Hematopoietic multipotent progenitor cell treated with erythropoietin and hydrocortisone succinate and interleukin-3 and kit ligand, for 15 days (in vitro differentiated cells): ENCODE measurements around the gene ANKRD10.

ENCODE experiments used
- DNase-seq: peaks from one replicate; pipeline ENCODE4 v3.0.0-alpha.2; 2015; ENCODE audit warnings: low spot score

Gene ANKRD10

DNA sequence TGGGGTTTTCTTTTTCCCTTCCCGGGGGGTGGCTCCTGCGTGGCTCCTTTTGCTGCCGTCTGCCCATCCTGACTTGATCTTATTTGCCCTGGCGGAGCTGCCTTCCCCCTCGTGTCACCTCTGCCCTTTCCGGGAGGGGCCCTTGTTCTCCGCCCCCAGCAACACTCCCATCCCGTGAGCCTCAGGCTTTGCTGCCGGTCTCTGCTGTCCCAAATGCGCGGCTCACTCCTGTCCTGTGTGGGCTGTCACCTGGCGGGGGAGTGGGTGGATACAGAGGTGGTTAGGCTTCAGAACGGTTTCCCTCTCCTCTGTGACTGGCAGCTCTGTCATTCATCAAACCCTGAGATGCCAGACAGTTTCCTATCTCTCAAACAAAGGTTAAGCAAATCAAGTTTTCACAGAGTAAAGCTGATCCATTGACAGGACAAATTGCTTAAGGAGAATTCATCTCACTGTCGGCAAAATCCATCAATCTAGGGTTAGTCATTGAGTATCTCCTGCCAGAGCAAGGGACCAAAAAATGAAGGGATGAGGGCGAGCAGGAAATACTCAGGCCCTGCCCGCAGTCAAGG is 84.0 kb downstream of the ANKRD10 start:
- no peak for DNase-seq

DNA sequence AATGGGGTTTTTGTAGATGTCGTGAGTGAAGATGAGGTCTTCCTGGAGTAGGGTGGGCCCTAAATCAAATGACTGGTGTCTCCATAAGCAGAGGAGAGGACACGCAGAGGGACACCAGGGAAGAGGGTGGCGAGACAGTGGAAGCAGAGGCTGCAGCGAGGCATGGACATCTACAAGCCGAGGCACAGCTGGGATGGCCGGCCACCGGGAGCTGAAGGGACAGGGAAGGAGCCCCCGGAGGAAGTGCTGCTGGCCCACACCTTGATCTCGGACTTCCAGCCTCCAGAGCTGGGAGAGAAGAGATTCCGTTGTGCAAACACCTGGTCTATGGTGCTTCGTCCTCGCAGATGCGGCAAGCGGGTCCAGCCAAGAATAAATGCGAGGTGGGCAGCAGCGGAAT is 84.5 kb downstream of the ANKRD10 start:
- DNase-seq, result no peak

DNA sequence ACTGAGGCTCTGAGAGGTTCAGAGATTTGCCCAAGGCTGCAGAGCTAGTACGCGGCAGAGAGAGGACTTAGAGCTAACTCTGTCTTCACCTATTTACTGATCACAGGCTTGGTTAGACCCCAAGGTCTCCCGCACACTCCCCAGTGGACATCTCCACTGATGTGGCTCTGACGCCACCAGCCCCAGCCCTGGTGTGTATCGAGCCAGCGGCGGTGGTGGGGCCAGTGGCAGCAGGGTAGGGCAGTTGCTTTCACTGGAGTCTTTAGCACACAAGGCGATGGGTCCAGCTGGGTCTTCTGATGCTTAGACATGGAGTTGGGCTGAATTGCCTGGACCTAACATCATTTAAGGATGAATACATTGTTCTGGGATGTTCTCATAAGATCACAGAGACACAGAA is 85.4 kb downstream of the ANKRD10 start:
- no peak for DNase-seq

DNA sequence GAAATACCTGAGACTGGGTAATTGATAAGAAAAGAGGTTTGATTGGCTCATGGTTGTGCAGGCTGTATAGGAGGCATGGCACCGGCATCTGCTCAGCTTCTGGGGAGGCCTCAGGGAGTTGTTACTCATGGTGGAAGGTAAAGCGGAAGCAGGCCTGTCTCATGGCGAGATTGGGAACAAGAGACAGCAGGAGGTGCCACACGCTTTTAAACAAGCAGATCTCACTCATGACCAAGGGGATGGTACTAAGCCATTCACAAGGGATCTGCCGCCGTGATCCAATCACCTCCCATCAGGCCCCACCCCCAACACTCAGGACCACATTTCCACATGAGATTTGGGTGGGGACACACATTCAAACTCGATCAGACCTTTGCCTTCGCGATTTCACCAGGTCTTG is 86.2 kb downstream of the ANKRD10 start:
- no peak for DNase-seq
